DND-41 (cell line): ENCODE results near the gene FTL.

Experiments used
- ATAC-seq: fragments of 200-7000 bp; cut with Tn5 transposase; 3 replicates; pipeline ENCODE4 v1.9.1; 2021; ENCODE audit warnings: low read depth; ENCODE audit not compliant: insufficient read depth
- DNase-seq: peaks from one replicate; pipeline ENCODE4 v3.0.0-alpha.2; 2020
- H2AFZ ChIP-seq: 2 replicates; pipeline ENCODE4 v1.6.0; 2012; ENCODE audit warnings: low read depth, low read length
- H3K27ac ChIP-seq: 2 replicates; pipeline ENCODE4 v1.5.1; 2012; ENCODE audit warnings: low read length, inconsistent platforms
- H3K27me3 ChIP-seq: fragments of 200-600 bp; sonication (generic); 2 replicates; pipeline ENCODE4 v1.6.0; 2012; ENCODE audit warnings: low read length, mild to moderate bottlenecking, inconsistent platforms; ENCODE audit not compliant: insufficient read depth, poor library complexity
- H3K36me3 ChIP-seq: 2 replicates; pipeline ENCODE4 v1.5.1; 2012; ENCODE audit warnings: low read length, inconsistent platforms; ENCODE audit not compliant: insufficient read depth
- H3K4me1 ChIP-seq: 2 replicates; pipeline ENCODE4 v1.5.1; 2012; ENCODE audit warnings: mild to moderate bottlenecking, low read length; ENCODE audit not compliant: insufficient read depth
- H3K4me2 ChIP-seq: 2 replicates; pipeline ENCODE4 v1.6.0; 2012; ENCODE audit warnings: mild to moderate bottlenecking, moderate library complexity, low read length, inconsistent platforms; ENCODE audit not compliant: insufficient read depth
- H3K4me3 ChIP-seq, 2 experiments: fragments of 200-600 bp in 1 of 2; shearing (Covaris generic) in 1 of 2; 2 replicates each; pipeline ENCODE4 v1.5.1; 2012 to 2016; ENCODE audit warnings: inconsistent platforms in 2 of 2, low read length in 2 of 2, mild to moderate bottlenecking in 2 of 2, low read depth in 1 of 2, moderate library complexity in 1 of 2
- H3K79me2 ChIP-seq: 2 replicates; pipeline ENCODE4 v1.6.0; 2012; ENCODE audit warnings: low read length, inconsistent platforms; ENCODE audit not compliant: insufficient read depth
- H3K9ac ChIP-seq: 2 replicates; pipeline ENCODE4 v1.6.0; 2012; ENCODE audit warnings: low read depth, mild to moderate bottlenecking, inconsistent platforms, low read length, moderate library complexity
- H3K9me3 ChIP-seq: 2 replicates; pipeline ENCODE4 v1.5.1; 2012; ENCODE audit warnings: low read length, moderate library complexity, mild to moderate bottlenecking, inconsistent platforms; ENCODE audit not compliant: insufficient read depth, severe bottlenecking
- H4K20me1 ChIP-seq: 2 replicates; pipeline ENCODE4 v1.6.0; 2012; ENCODE audit warnings: low read length; ENCODE audit not compliant: insufficient read depth
- EZH2 ChIP-seq: IDR thresholded peaks from 3 replicates; pipeline ENCODE4 v1.6.1; 2012; ENCODE audit warnings: borderline replicate concordance, low read depth, mild to moderate bottlenecking, moderate library complexity, low read length, inconsistent platforms; ENCODE audit not compliant: severe bottlenecking
- TF ChIP-seq, protein P1 (sequence below): IDR thresholded peaks from 2 replicates; pipeline ENCODE4 v1.5.1; 2012; ENCODE audit warnings: borderline replicate concordance, low read length, moderate library complexity, mild to moderate bottlenecking; ENCODE audit not compliant: poor library complexity, severe bottlenecking; ENCODE audit errors: extremely low read depth

The FTL gene

DNA sequence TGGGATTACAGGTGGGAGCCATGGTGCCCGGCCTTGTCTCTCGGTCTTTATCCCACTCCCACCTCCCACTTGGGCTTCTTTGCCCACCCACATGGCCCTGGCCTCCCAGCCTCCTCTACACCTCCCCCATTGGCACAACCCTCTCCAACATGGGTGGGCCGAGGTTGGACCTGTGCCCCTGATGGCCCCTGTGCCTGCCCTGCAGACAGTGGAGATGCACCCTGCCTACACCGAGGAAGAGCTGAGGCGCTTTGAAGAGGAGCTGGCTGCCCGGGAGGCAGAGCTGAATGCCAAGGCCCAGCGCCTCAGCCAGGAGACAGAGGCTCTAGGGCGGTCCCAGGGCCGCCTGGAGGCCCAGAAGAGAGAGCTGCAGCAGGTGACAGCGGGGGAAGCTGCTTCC is 44.2 kb upstream of the FTL start:
- TF ChIP-seq, protein P1, sequence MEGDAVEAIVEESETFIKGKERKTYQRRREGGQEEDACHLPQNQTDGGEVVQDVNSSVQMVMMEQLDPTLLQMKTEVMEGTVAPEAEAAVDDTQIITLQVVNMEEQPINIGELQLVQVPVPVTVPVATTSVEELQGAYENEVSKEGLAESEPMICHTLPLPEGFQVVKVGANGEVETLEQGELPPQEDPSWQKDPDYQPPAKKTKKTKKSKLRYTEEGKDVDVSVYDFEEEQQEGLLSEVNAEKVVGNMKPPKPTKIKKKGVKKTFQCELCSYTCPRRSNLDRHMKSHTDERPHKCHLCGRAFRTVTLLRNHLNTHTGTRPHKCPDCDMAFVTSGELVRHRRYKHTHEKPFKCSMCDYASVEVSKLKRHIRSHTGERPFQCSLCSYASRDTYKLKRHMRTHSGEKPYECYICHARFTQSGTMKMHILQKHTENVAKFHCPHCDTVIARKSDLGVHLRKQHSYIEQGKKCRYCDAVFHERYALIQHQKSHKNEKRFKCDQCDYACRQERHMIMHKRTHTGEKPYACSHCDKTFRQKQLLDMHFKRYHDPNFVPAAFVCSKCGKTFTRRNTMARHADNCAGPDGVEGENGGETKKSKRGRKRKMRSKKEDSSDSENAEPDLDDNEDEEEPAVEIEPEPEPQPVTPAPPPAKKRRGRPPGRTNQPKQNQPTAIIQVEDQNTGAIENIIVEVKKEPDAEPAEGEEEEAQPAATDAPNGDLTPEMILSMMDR: no peak
- TF ChIP-seq EZH2: no peak
- peaks cover 53% of the 10 kb centered on the region for H3K36me3 ChIP-seq

DNA sequence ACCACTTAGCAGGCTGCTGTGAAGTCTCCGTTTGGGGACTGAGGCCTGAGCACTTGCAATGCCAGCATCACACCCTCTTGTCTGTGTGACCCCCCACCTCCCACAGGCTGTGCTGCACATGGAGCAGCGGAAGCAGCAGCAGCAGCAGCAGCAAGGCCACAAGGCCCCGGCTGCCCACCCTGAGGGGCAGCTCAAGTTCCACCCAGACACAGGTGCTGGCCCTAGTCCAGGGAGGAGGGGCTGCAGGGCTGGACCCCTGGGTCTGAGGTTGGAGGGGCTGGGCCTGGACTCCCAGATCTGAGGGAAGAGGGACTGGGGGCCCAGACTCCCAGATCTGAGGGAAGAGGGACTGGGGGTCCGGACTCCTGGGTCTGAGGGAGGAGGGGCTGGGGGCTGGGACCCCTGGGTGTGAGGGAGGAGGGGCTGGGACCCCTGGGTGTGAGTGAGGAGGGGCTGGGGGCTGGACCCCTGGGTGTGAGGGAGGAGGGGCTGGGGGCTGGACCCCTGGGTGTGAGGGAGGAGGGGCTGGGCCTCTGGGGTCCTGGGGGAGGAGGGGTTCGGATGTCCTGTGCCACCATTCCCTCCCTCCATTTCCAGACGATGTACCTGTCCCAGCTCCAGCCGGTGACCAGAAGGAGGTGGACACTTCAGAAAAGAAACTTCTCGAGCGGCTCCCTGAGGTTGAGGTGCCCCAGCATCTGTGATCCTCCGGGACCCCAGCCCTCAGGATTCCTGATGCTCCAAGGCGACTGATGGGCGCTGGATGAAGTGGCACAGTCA is 43.2 kb upstream of the FTL start:
- ATAC-seq: no peak
- no peak for TF ChIP-seq EZH2
- TF ChIP-seq, protein P1: no peak
- no peak overlapping the region for H2AFZ ChIP-seq
- no peak overlapping the region for H3K27ac ChIP-seq
- no peaks in the 10 kb centered on the region for H3K4me1 ChIP-seq
- 0 out of 2 replicates have a peak, but pooled peaks cover 4% of the 10 kb centered on the region for H4K20me1 ChIP-seq
- H3K9me3 ChIP-seq: no peaks in the 10 kb centered on the region
- DNase-seq: no peak
- H3K36me3 ChIP-seq: peaks cover 47% of the 10 kb centered on the region
- no peak overlapping the region for H3K9ac ChIP-seq
- no peaks in the 10 kb centered on the region for H3K79me2 ChIP-seq
- H3K4me3 ChIP-seq: no peak overlapping the region
- H3K4me2 ChIP-seq: no peak overlapping the region
- no peaks in the 10 kb centered on the region for H3K27me3 ChIP-seq

More for the DNA sequence above, 44.2 kb upstream of the FTL start:
- H3K4me1 ChIP-seq: no peaks in the 10 kb centered on the region
- H3K9me3 ChIP-seq: no peaks in the 10 kb centered on the region
- 0 out of 2 replicates have a peak, but pooled peaks cover 4% of the 10 kb centered on the region for H4K20me1 ChIP-seq
- H3K27me3 ChIP-seq: no peaks in the 10 kb centered on the region
- no peak overlapping the region for H3K4me3 ChIP-seq
- H2AFZ ChIP-seq: no peak overlapping the region
- H3K27ac ChIP-seq: no peak overlapping the region
- no peak overlapping the region for H3K9ac ChIP-seq
- no peak overlapping the region for H3K4me2 ChIP-seq
- no peaks in the 10 kb centered on the region for H3K79me2 ChIP-seq
- DNase-seq: no peak
- ATAC-seq: no peak

DNA sequence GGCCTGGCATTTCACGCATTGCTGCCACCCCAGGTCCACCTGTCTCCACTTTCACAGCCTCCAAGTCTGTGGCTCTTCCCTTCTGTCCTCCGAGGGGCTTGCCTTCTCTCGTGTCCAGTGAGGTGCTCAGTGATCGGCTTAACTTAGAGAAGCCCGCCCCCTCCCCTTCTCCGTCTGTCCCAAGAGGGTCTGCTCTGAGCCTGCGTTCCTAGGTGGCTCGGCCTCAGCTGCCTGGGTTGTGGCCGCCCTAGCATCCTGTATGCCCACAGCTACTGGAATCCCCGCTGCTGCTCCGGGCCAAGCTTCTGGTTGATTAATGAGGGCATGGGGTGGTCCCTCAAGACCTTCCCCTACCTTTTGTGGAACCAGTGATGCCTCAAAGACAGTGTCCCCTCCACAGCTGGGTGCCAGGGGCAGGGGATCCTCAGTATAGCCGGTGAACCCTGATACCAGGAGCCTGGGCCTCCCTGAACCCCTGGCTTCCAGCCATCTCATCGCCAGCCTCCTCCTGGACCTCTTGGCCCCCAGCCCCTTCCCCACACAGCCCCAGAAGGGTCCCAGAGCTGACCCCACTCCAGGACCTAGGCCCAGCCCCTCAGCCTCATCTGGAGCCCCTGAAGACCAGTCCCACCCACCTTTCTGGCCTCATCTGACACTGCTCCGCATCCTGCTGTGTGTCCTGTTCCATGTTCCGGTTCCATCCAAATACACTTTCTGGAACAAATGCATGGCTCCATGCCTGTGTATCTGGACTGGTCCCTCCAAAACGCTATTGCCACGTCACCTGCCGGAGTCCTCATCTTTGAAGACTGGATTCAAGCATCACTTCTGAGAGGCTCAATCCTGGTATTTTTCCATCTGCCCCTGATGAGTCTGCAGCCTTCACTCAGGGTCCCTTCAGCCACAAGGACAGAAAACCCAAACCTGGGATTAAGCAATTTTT is 42.3 kb upstream of the FTL start:
- DNase-seq: no peak
- Histone ChIP-seq H3K9me3 (no peaks in the 10 kb centered on the region), H3K27ac (no peak overlapping the region), H3K9ac (no peak overlapping the region), H4K20me1 (0 out of 2 replicates have a peak, but pooled peaks cover 4% of the 10 kb centered on the region), H3K27me3 (no peaks in the 10 kb centered on the region), H3K4me2 (no peak overlapping the region), H3K4me3 (no peak overlapping the region), H2AFZ (no peak overlapping the region), H3K36me3 (peaks cover 47% of the 10 kb centered on the region), H3K4me1 (no peaks in the 10 kb centered on the region), H3K79me2 (no peaks in the 10 kb centered on the region)
- no peak for ATAC-seq
- TF ChIP-seq, protein P1: no peak
- no peak for TF ChIP-seq EZH2
